CD4-positive, alpha-beta T cell (primary cell): Measurements from ENCODE around the gene ALAS1. TPM values are rescaled to one million over a fixed set of nuclear protein-coding genes. Genes with fewer than 3 reads are reported as not detected.

ENCODE experiments used
- ATAC-seq: fragments of 200-7000 bp; cut with Tn5 transposase; one replicate; pipeline ENCODE4 v1.10.0; 2022; ENCODE audit warnings: mild to moderate bottlenecking; ENCODE audit not compliant: poor library complexity
- CTCF ChIA-PET: fragments of 350-600 bp; sonication (Branson Sonifier 250); formaldehyde crosslinking; loops from one replicate; lab custom pipeline; 2021; ENCODE audit warnings: antibody characterized with exemption, inconsistent platforms; lab: Charles Lee
- POLR2A ChIA-PET: fragments of 350-600 bp; sonication (Branson Sonifier 250); formaldehyde crosslinking; loops from one replicate; lab custom pipeline; 2021; ENCODE audit warnings: antibody characterized with exemption, inconsistent platforms; lab: Charles Lee
- DNase-seq, 14 experiments: peaks; one replicate each; pipeline ENCODE4 v3.0.0-alpha.2; 2013 to 2020; ENCODE audit warnings: mixed read lengths in 2 of 14
- H3K27ac ChIP-seq, 2 donors: one replicate each; pipeline versions ENCODE4 v1.5.1 to v1.7.0; 2013; ENCODE audit warnings: low read length in 2 of 2, low read depth in 1 of 2, mild to moderate bottlenecking in 1 of 2
- H3K27me3 ChIP-seq, 2 experiments: 1 replicate in 1 of 2; 2 replicates in 1 of 2; pipeline versions ENCODE4 v1.6.1 to v1.7.0; 2013; ENCODE audit warnings: low read length in 2 of 2, control low read depth in 1 of 2, mild to moderate bottlenecking in 1 of 2, moderate library complexity in 1 of 2; ENCODE audit not compliant: insufficient read depth in 2 of 2, control insufficient read depth in 1 of 2
- H3K36me3 ChIP-seq: one replicate; pipeline ENCODE4 v1.6.1; 2013; ENCODE audit warnings: low read length, control low read depth; ENCODE audit not compliant: insufficient read depth
- H3K4me1 ChIP-seq: one replicate; pipeline ENCODE4 v1.6.1; 2013; ENCODE audit warnings: low read length, control low read depth; ENCODE audit not compliant: insufficient read depth
- H3K4me3 ChIP-seq: one replicate; pipeline ENCODE4 v1.5.1; 2013; ENCODE audit warnings: mild to moderate bottlenecking, low read length, moderate library complexity
- H3K9me3 ChIP-seq, 2 experiments: 1 replicate in 1 of 2; 2 replicates in 1 of 2; pipeline versions ENCODE4 v1.6.1 to v1.7.0; 2013; ENCODE audit warnings: low read length in 2 of 2, mild to moderate bottlenecking in 2 of 2, control low read depth in 1 of 2, moderate library complexity in 1 of 2; ENCODE audit not compliant: control insufficient read depth in 1 of 2, insufficient read depth in 1 of 2
- H3K27ac Mint-ChIP-seq: one replicate; pipeline ENCODE4 v1.8.0; 2020; ENCODE audit warnings: mixed read lengths
- H3K27me3 Mint-ChIP-seq: one replicate; pipeline ENCODE4 v1.8.0; 2021; ENCODE audit warnings: mixed read lengths
- H3K36me3 Mint-ChIP-seq: one replicate; pipeline ENCODE4 v1.8.0; 2021; ENCODE audit warnings: low read depth, mixed read lengths
- H3K4me1 Mint-ChIP-seq: one replicate; pipeline ENCODE4 v1.8.0; 2021; ENCODE audit warnings: low read depth, mixed read lengths
- H3K4me3 Mint-ChIP-seq: one replicate; pipeline ENCODE4 v1.8.0; 2020; ENCODE audit warnings: mild to moderate bottlenecking, mixed read lengths
- H3K9me3 Mint-ChIP-seq: one replicate; pipeline ENCODE4 v1.8.0; 2020; ENCODE audit warnings: mixed read lengths
- CTCF ChIP-seq: fragments of 200-600 bp; IDR thresholded peaks from one replicate; pipeline ENCODE4 v1.8.0; 2022; ENCODE audit warnings: antibody characterized with exemption, mild to moderate bottlenecking
- intact Hi-C, 2 experiments: fragments of 100-400 bp; cut with DNase I in 1 of 2; cut with micrococcal nuclease in 1 of 2; formaldehyde crosslinking; loops; one replicate each; pipeline versions ENCODE4 v1.15.1 to v1.9.0; 2023 to 2025; cut with DNase I, micrococcal nuclease
- total RNA-seq, 174 experiments: library from RNA in 2 of 174; stranded (reverse) in 2 of 174; gene quantifications; one replicate each; pipeline ENCODE4 v1.2.3 and lab custom pipeline; 2021 to 2026

ALAS1 gene
- total RNA-seq, 2 experiments from 2014 or later = 6.0 to 7.0 TPM

GRCh38 chr3:52240886-52241370 is 43.0 kb downstream of the ALAS1 start:
- H3K4me3 ChIP-seq = no peak overlapping the region
- ChIA-PET POLR2A (interaction anchor here (0.7 to 17.5 kb wide), 12 partner anchors 12 to 245 kb away, joined by 3 to 293 read pairs (median 4); partner anchors contain the start of genes GLYCTK, PPM1M, RPL29 and WDR82), CTCF (interaction anchor here (0.6 to 2.8 kb wide), 10 partner anchors 9 to 77 kb away, joined by 3 to 16 read pairs (median 6); partner anchors contain the start of gene WDR82)
- H3K4me1 Mint-ChIP-seq = peaks cover 82% of the 10 kb centered on the region
- no peaks in the 10 kb centered on the region for H3K9me3 ChIP-seq
- no peak for TF ChIP-seq CTCF
- ATAC-seq (no peak), DNase-seq (peak in 2 of 14 experiments; percentile 27 to 48)
- peaks cover 76% of the 10 kb centered on the region for H3K4me1 ChIP-seq
- H3K27me3 Mint-ChIP-seq = no peaks in the 10 kb centered on the region
- H3K9me3 Mint-ChIP-seq = no peaks in the 10 kb centered on the region
- H3K4me3 Mint-ChIP-seq = peak overlapping the region; percentile 99
- H3K36me3 ChIP-seq = no peaks in the 10 kb centered on the region
- peak overlapping the region; percentile 37 to 95 for H3K27ac ChIP-seq
- H3K27ac Mint-ChIP-seq = peak overlapping the region; percentile 99
- H3K27me3 ChIP-seq = no peaks in the 10 kb centered on the region
- intact Hi-C loops = no loop called here
- H3K36me3 Mint-ChIP-seq = peaks cover 25% of the 10 kb centered on the region

- Histone ChIP-seq H3K27me3 (no peaks in the 10 kb centered on the region), H3K9me3 (no peaks in the 10 kb centered on the region), H3K4me3 (no peak overlapping the region), H3K4me1 (peaks cover 76% of the 10 kb centered on the region), H3K27ac (peak overlapping the region; percentile 34 to 37), H3K36me3 (peaks cover under 1% of the 10 kb centered on the region)
- Mint-ChIP-seq H3K36me3 (peaks cover 28% of the 10 kb centered on the region), H3K27ac (peak overlapping the region; percentile 99), H3K27me3 (no peaks in the 10 kb centered on the region), H3K9me3 (no peaks in the 10 kb centered on the region), H3K4me3 (peak overlapping the region; percentile 49), H3K4me1 (peaks cover 83% of the 10 kb centered on the region)
- ATAC-seq (no peak), DNase-seq (no peak)
- ChIA-PET POLR2A (interaction anchor here (0.9 to 17.5 kb wide), 2 partner anchors 11 to 36 kb away, joined by 6 to 293 read pairs; partner anchors contain the start of genes PPM1M and WDR82), CTCF (interaction anchor here (0.8 to 3.3 kb wide), 3 partner anchors 10 to 97 kb away, joined by 5 to 15 read pairs (median 12); no protein-coding TSS in a partner anchor)
- intact Hi-C loops = no loop called here
- no peak for TF ChIP-seq CTCF
Measured at GRCh38 chr3:52242039-52242438, 44.1 kb downstream of the ALAS1 start.

- peak overlapping the region; percentile 92 for H3K27ac Mint-ChIP-seq
- Histone ChIP-seq H3K4me3 (no peak overlapping the region), H3K36me3 (peaks cover 20% of the 10 kb centered on the region), H3K4me1 (peaks cover 80% of the 10 kb centered on the region), H3K27me3 (no peaks in the 10 kb centered on the region), H3K27ac (peak overlapping the region; percentile 42 to 65), H3K9me3 (no peaks in the 10 kb centered on the region)
- ChIA-PET POLR2A (interaction anchor here (1.0 to 19.7 kb wide), 6 partner anchors 9 to 44 kb away, joined by 3 to 538 read pairs (median 6); partner anchors contain the start of genes GLYCTK, PPM1M and WDR82), CTCF (interaction anchor here (0.7 to 3.3 kb wide), 9 partner anchors 9 to 261 kb away, joined by 3 to 15 read pairs (median 5); partner anchors contain the start of genes ACY1 and WDR82)
- peak overlapping the region; percentile 70 for H3K4me3 Mint-ChIP-seq
- no peaks in the 10 kb centered on the region for H3K27me3 Mint-ChIP-seq
- no peak for TF ChIP-seq CTCF
- H3K4me1 Mint-ChIP-seq = peaks cover 86% of the 10 kb centered on the region
- H3K36me3 Mint-ChIP-seq = peaks cover 42% of the 10 kb centered on the region
- DNase-seq (peak in 5 of 14 experiments; percentile 2 to 72 (median 43)), ATAC-seq (no peak)
- no peaks in the 10 kb centered on the region for H3K9me3 Mint-ChIP-seq
- intact Hi-C loops = no loop called here
Measured at GRCh38 chr3:52243791-52244628, 46.0 kb downstream of the ALAS1 start.
